MM.1S (cell line): ENCODE results near the gene ELP4.

Source experiments
- DNase-seq: peaks from one replicate; pipeline ENCODE4 v3.0.0-alpha.2; 2015
- H2AFZ ChIP-seq: fragments of 300-600 bp; sonication (generic); 2 replicates; pipeline ENCODE4 v1.6.0; 2016; ENCODE audit warnings: antibody characterized with exemption, low read length
- H3F3A ChIP-seq: fragments of 300-600 bp; sonication (generic); 2 replicates; pipeline ENCODE4 v1.6.1; 2016; ENCODE audit warnings: mild to moderate bottlenecking, antibody characterized with exemption, low read length, moderate library complexity, mixed read lengths; ENCODE audit not compliant: insufficient read depth
- H3K27ac ChIP-seq: fragments of 300-600 bp; sonication (generic); 2 replicates; pipeline ENCODE4 v1.5.1; 2016; ENCODE audit warnings: mild to moderate bottlenecking, low read length
- H3K27me3 ChIP-seq: fragments of 300-600 bp; sonication (generic); replicated peaks from 2 replicates; pipeline ENCODE4 v1.6.0; 2016; ENCODE audit warnings: low read length; ENCODE audit not compliant: insufficient read depth
- H3K36me3 ChIP-seq: fragments of 300-600 bp; sonication (generic); replicated peaks from 2 replicates; pipeline ENCODE4 v1.6.1; 2016; ENCODE audit warnings: mild to moderate bottlenecking, low read length, mixed read lengths; ENCODE audit not compliant: insufficient read depth
- H3K4me1 ChIP-seq: fragments of 300-600 bp; sonication (generic); 2 replicates; pipeline ENCODE4 v1.6.1; 2016; ENCODE audit warnings: low read length, mixed read lengths
- H3K4me2 ChIP-seq: fragments of 300-600 bp; sonication (generic); 2 replicates; pipeline ENCODE4 v1.6.0; 2016; ENCODE audit warnings: low read depth, low read length
- H3K4me3 ChIP-seq: fragments of 300-600 bp; sonication (generic); 2 replicates; pipeline ENCODE4 v1.5.1; 2016; ENCODE audit warnings: low read length, mixed read lengths
- H3K79me2 ChIP-seq: fragments of 300-600 bp; sonication (generic); 2 replicates; pipeline ENCODE4 v1.6.1; 2016; ENCODE audit warnings: mixed run types, low read length, mixed read lengths
- H3K9ac ChIP-seq: fragments of 300-600 bp; sonication (generic); 2 replicates; pipeline ENCODE4 v1.6.1; 2016; ENCODE audit warnings: low read length, mixed read lengths
- H3K9me2 ChIP-seq: fragments of 300-600 bp; sonication (generic); replicated peaks from 2 replicates; pipeline ENCODE4 v1.6.1; 2016; ENCODE audit warnings: mild to moderate bottlenecking, low read length, mixed read lengths; ENCODE audit not compliant: insufficient read depth
- H3K9me3 ChIP-seq: fragments of 300-600 bp; sonication (generic); replicated peaks from 2 replicates; pipeline ENCODE4 v1.6.1; 2016; ENCODE audit warnings: mild to moderate bottlenecking, low read length, mixed read lengths; ENCODE audit not compliant: insufficient read depth
- H4K20me1 ChIP-seq: fragments of 300-600 bp; sonication (generic); 2 replicates; pipeline ENCODE4 v1.6.1; 2016; ENCODE audit warnings: mild to moderate bottlenecking, low read length, moderate library complexity, mixed read lengths; ENCODE audit not compliant: insufficient read depth
- EZH2 ChIP-seq: fragments of 300-600 bp; sonication (generic); optimal IDR thresholded peaks from 2 replicates; pipeline ENCODE3; 2017; ENCODE audit warnings: low read depth, mild to moderate bottlenecking, antibody characterized with exemption, low read length, mixed read lengths
- EZH2phosphoT487 ChIP-seq: fragments of 300-600 bp; sonication (generic); IDR thresholded peaks from 2 replicates; pipeline ENCODE4 v1.6.1; 2018; ENCODE audit warnings: antibody characterized with exemption, low read length
- TF ChIP-seq, protein P1 (sequence below): fragments of 300-600 bp; sonication (generic); IDR thresholded peaks from 2 replicates; pipeline ENCODE4 v1.5.1; 2016; ENCODE audit warnings: antibody characterized with exemption, low read length, mixed read lengths

The ELP4 gene

GRCh38 chr11:31810779-31811647 is 301.4 kb downstream of the ELP4 start, which contains the start of gene PAX6:
TSS of gene PAX6 (minus strand) at chr11:31811322. CDS start at chr11:31806411, 4,911 bp downstream.
- no peaks in the 10 kb centered on the region for H3K9me2 ChIP-seq

GRCh38 chr11:31812383-31813381 is 303.1 kb downstream of the ELP4 start:
- Histone ChIP-seq H3K9me3 (no peaks in the 10 kb centered on the region), H3K27ac (no peak overlapping the region), H3K4me3 (peak overlapping the region; percentile 65), H3K9me2 (no peaks in the 10 kb centered on the region), H3K4me1 (no peaks in the 10 kb centered on the region), H4K20me1 (no peaks in the 10 kb centered on the region), H2AFZ (peak overlapping the region; percentile 57), H3K9ac (no peak overlapping the region), H3K4me2 (peak overlapping the region; percentile 82), H3K79me2 (no peaks in the 10 kb centered on the region), H3K36me3 (no peaks in the 10 kb centered on the region), H3F3A (no peaks in the 10 kb centered on the region), H3K27me3 (peaks cover 72% of the 10 kb centered on the region)
- TF ChIP-seq, protein P1, sequence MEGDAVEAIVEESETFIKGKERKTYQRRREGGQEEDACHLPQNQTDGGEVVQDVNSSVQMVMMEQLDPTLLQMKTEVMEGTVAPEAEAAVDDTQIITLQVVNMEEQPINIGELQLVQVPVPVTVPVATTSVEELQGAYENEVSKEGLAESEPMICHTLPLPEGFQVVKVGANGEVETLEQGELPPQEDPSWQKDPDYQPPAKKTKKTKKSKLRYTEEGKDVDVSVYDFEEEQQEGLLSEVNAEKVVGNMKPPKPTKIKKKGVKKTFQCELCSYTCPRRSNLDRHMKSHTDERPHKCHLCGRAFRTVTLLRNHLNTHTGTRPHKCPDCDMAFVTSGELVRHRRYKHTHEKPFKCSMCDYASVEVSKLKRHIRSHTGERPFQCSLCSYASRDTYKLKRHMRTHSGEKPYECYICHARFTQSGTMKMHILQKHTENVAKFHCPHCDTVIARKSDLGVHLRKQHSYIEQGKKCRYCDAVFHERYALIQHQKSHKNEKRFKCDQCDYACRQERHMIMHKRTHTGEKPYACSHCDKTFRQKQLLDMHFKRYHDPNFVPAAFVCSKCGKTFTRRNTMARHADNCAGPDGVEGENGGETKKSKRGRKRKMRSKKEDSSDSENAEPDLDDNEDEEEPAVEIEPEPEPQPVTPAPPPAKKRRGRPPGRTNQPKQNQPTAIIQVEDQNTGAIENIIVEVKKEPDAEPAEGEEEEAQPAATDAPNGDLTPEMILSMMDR: no peak
- TF ChIP-seq EZH2phosphoT487 (no peak), EZH2 (no peak)
- DNase-seq: peak; percentile 42

More at GRCh38 chr11:31810779-31811647, 301.4 kb downstream of the ELP4 start, which contains the start of gene PAX6:
- Histone ChIP-seq H2AFZ (no peak within 1 kb of the TSS), H3F3A (no peaks in the 10 kb centered on the region), H3K4me3 (no peak within 1 kb of the TSS), H3K4me2 (peak within 1 kb of the TSS; percentile 32; the same call in 1 of the 2 replicates), H3K9ac (no peak within 1 kb of the TSS), H3K27me3 (peaks cover 87% of the 10 kb centered on the region), H3K27ac (no peak within 1 kb of the TSS), H3K36me3 (no peaks in the 10 kb centered on the region), H3K9me3 (no peaks in the 10 kb centered on the region), H3K4me1 (no peaks in the 10 kb centered on the region), H4K20me1 (no peaks in the 10 kb centered on the region), H3K79me2 (no peaks in the 10 kb centered on the region)
- peak; percentile 3 for DNase-seq
- no peak for TF ChIP-seq EZH2phosphoT487

DNA sequence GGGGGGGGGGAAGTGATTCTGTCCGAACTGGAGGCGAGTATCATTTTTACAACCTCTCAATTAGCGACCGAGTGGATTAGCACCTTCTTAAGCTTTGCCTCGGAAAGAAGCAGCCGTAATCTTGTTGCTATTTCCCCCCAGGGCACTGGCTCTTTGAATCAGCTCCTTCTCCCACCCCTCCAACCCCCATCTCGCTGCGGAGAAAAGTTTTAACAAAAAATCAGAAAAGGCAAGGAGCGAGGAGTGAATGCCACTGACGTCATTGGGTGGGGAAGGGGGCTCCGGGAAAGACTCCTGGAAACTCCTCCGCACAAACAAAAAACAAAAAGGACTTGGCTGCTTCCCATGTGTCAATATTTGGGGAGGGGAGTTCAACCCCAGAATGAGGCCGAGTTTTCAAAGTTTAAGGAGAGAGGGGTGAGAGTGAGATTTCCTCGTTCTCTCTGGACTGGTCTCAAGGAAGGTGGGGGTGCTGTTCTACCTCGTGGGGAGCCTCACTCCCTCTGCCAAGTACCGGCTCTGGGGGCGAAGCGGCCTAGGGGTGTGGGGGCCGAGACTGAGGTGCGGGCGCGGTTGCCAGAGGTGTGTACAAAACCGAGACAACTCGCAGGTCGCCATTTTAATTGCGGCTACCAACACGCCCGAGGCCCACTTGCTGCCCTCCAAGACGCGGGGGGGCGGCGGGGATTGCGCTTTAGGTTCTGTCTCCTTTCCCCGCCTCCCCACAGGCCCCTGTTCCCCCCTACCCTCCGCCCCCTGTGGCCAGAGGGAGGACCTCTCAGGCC is 304.0 kb downstream of the ELP4 start:
- Histone ChIP-seq H3F3A (no peaks in the 10 kb centered on the region), H3K36me3 (no peaks in the 10 kb centered on the region), H2AFZ (no peak overlapping the region), H3K9me2 (no peaks in the 10 kb centered on the region), H3K4me1 (no peaks in the 10 kb centered on the region), H3K9ac (no peak overlapping the region), H3K4me3 (peak overlapping the region; percentile 65), H3K4me2 (peak overlapping the region; percentile 99), H4K20me1 (no peaks in the 10 kb centered on the region), H3K27ac (no peak overlapping the region), H3K9me3 (no peaks in the 10 kb centered on the region), H3K79me2 (no peaks in the 10 kb centered on the region), H3K27me3 (peaks cover 63% of the 10 kb centered on the region)
- no peak for DNase-seq
- TF ChIP-seq, protein P1: no peak
- no peak for TF ChIP-seq EZH2phosphoT487
- TF ChIP-seq EZH2: no peak
